SJSA1 (cell line): ENCODE measurements around the gene F13A1. TPM values are rescaled to one million over a fixed set of nuclear protein-coding genes. Genes with fewer than 3 reads are reported as not detected.

Experiments used
- DNase-seq, 2 experiments: peaks; one replicate each; pipeline ENCODE4 v3.0.0-alpha.2; 2015 to 2020; ENCODE audit warnings: low spot score in 2 of 2, low read depth in 1 of 2
- H3K27ac ChIP-seq: fragments of 250-450 bp; sonication (Bioruptor Pico); 2 replicates; pipeline ENCODE4 v1.5.1; 2020; ENCODE audit warnings: mild to moderate bottlenecking, moderate library complexity
- H3K27me3 ChIP-seq: fragments of 250-450 bp; sonication (Bioruptor Pico); replicated peaks from 2 replicates; pipeline ENCODE4 v1.5.1; 2020; ENCODE audit warnings: mild to moderate bottlenecking, moderate library complexity
- H3K36me3 ChIP-seq: fragments of 250-450 bp; sonication (Bioruptor Pico); 2 replicates; pipeline ENCODE4 v1.5.1; 2020; ENCODE audit warnings: mild to moderate bottlenecking
- H3K4me1 ChIP-seq: fragments of 250-450 bp; sonication (Bioruptor Pico); replicated peaks from 2 replicates; pipeline ENCODE4 v1.6.1; 2021; ENCODE audit warnings: mild to moderate bottlenecking
- H3K4me3 ChIP-seq: fragments of 250-450 bp; sonication (Bioruptor Pico); 2 replicates; pipeline ENCODE4 v1.5.1; 2020; ENCODE audit warnings: mild to moderate bottlenecking
- H3K9me3 ChIP-seq: fragments of 250-450 bp; sonication (Bioruptor Pico); replicated peaks from 2 replicates; pipeline ENCODE4 v1.5.1; 2020; ENCODE audit warnings: mild to moderate bottlenecking
- total RNA-seq: library from RNA; depleted of rRNA; stranded (reverse); fragments of >200 nt; shearing (Covaris generic); gene quantifications from 2 replicates; pipeline ENCODE4 v1.2.3, GENCODE V29; 2014

Gene F13A1
- total RNA-seq, 1 experiment from 2014 or later = 0.45 TPM

- Histone ChIP-seq H3K4me3 (no peak overlapping the region), H3K4me1 (no peaks in the 10 kb centered on the region), H3K36me3 (no peaks in the 10 kb centered on the region), H3K9me3 (no peaks in the 10 kb centered on the region), H3K27me3 (no peaks in the 10 kb centered on the region), H3K27ac (no peak overlapping the region)
- no peak for DNase-seq
Observed at GRCh38 chr6:6178795-6179194, 141.7 kb downstream of the F13A1 start.

GRCh38 chr6:6177754-6178153 lies 142.7 kb downstream of the F13A1 start:
- H3K9me3 ChIP-seq = no peaks in the 10 kb centered on the region
- no peak for DNase-seq

GRCh38 chr6:6176586-6177228 lies 143.8 kb downstream of the F13A1 start:
- H3K9me3 ChIP-seq = no peaks in the 10 kb centered on the region
- no peak for DNase-seq
- no peaks in the 10 kb centered on the region for H3K4me1 ChIP-seq
- no peak overlapping the region for H3K4me3 ChIP-seq
- no peak overlapping the region for H3K27ac ChIP-seq
- H3K36me3 ChIP-seq = no peaks in the 10 kb centered on the region
- H3K27me3 ChIP-seq = no peaks in the 10 kb centered on the region

More at GRCh38 chr6:6177754-6178153, 142.7 kb downstream of the F13A1 start:
- no peak overlapping the region for H3K27ac ChIP-seq
- H3K4me3 ChIP-seq = no peak overlapping the region
- no peaks in the 10 kb centered on the region for H3K27me3 ChIP-seq
- no peaks in the 10 kb centered on the region for H3K36me3 ChIP-seq
- H3K4me1 ChIP-seq = no peaks in the 10 kb centered on the region

GRCh38 chr6:6176127-6176526 lies 144.3 kb downstream of the F13A1 start:
- Histone ChIP-seq H3K9me3 (no peaks in the 10 kb centered on the region), H3K4me1 (no peaks in the 10 kb centered on the region), H3K36me3 (no peaks in the 10 kb centered on the region), H3K27me3 (no peaks in the 10 kb centered on the region), H3K27ac (no peak overlapping the region), H3K4me3 (no peak overlapping the region)
- no peak for DNase-seq

GRCh38 chr6:6169141-6169540 lies 151.3 kb downstream of the F13A1 start:
- Histone ChIP-seq H3K4me1 (no peaks in the 10 kb centered on the region), H3K9me3 (no peaks in the 10 kb centered on the region), H3K4me3 (no peak overlapping the region), H3K27ac (no peak overlapping the region), H3K36me3 (no peaks in the 10 kb centered on the region), H3K27me3 (no peaks in the 10 kb centered on the region)
- DNase-seq = no peak

- Histone ChIP-seq H3K36me3 (no peaks in the 10 kb centered on the region), H3K4me3 (no peak overlapping the region), H3K4me1 (no peaks in the 10 kb centered on the region), H3K27ac (no peak overlapping the region), H3K27me3 (no peaks in the 10 kb centered on the region), H3K9me3 (no peaks in the 10 kb centered on the region)
- no peak for DNase-seq
Observed at GRCh38 chr6:6166064-6166463, 154.4 kb downstream of the F13A1 start.

GRCh38 chr6:6164367-6164766 lies 156.1 kb downstream of the F13A1 start:
- H3K9me3 ChIP-seq = no peaks in the 10 kb centered on the region
- no peaks in the 10 kb centered on the region for H3K36me3 ChIP-seq
- H3K4me1 ChIP-seq = no peaks in the 10 kb centered on the region
- DNase-seq = no peak
- H3K4me3 ChIP-seq = no peak overlapping the region
- H3K27ac ChIP-seq = no peak overlapping the region
- no peaks in the 10 kb centered on the region for H3K27me3 ChIP-seq

- no peak overlapping the region for H3K4me3 ChIP-seq
Observed at GRCh38 chr6:6154335-6154734, 166.1 kb downstream of the F13A1 start.

GRCh38 chr6:6152060-6152459 lies 168.4 kb downstream of the F13A1 start:
- H3K4me1 ChIP-seq = no peaks in the 10 kb centered on the region
- no peak overlapping the region for H3K4me3 ChIP-seq
- H3K27me3 ChIP-seq = no peaks in the 10 kb centered on the region
- no peaks in the 10 kb centered on the region for H3K9me3 ChIP-seq
- no peaks in the 10 kb centered on the region for H3K36me3 ChIP-seq
- no peak overlapping the region for H3K27ac ChIP-seq
- DNase-seq = no peak

More at GRCh38 chr6:6154335-6154734, 166.1 kb downstream of the F13A1 start:
- DNase-seq = no peak
- Histone ChIP-seq H3K36me3 (no peaks in the 10 kb centered on the region), H3K27ac (no peak overlapping the region), H3K9me3 (no peaks in the 10 kb centered on the region), H3K4me1 (no peaks in the 10 kb centered on the region), H3K27me3 (no peaks in the 10 kb centered on the region)

GRCh38 chr6:6148192-6148815 lies 172.2 kb downstream of the F13A1 start:
- Histone ChIP-seq H3K4me1 (no peaks in the 10 kb centered on the region), H3K27me3 (no peaks in the 10 kb centered on the region), H3K36me3 (no peaks in the 10 kb centered on the region), H3K27ac (no peak overlapping the region), H3K9me3 (no peaks in the 10 kb centered on the region; the same call in 1 of the 2 replicates), H3K4me3 (no peak overlapping the region)
- no peak for DNase-seq

- no peaks in the 10 kb centered on the region for H3K36me3 ChIP-seq
- H3K4me3 ChIP-seq = no peak overlapping the region
- no peak for DNase-seq
- H3K27me3 ChIP-seq = no peaks in the 10 kb centered on the region
- no peaks in the 10 kb centered on the region for H3K4me1 ChIP-seq
- no peak overlapping the region for H3K27ac ChIP-seq
- no peaks in the 10 kb centered on the region for H3K9me3 ChIP-seq
Observed at GRCh38 chr6:6131492-6132109, 188.9 kb downstream of the F13A1 start.

- no peak overlapping the region for H3K4me3 ChIP-seq
- H3K4me1 ChIP-seq = no peaks in the 10 kb centered on the region
- no peaks in the 10 kb centered on the region for H3K36me3 ChIP-seq
- H3K27me3 ChIP-seq = no peaks in the 10 kb centered on the region
- no peak for DNase-seq
- H3K9me3 ChIP-seq = no peaks in the 10 kb centered on the region
- no peak overlapping the region for H3K27ac ChIP-seq
Observed at GRCh38 chr6:6125495-6125894, 195.0 kb downstream of the F13A1 start.

GRCh38 chr6:6123803-6124202 lies 196.7 kb downstream of the F13A1 start:
- Histone ChIP-seq H3K4me1 (no peaks in the 10 kb centered on the region), H3K27ac (no peak overlapping the region), H3K27me3 (no peaks in the 10 kb centered on the region), H3K4me3 (no peak overlapping the region), H3K36me3 (no peaks in the 10 kb centered on the region), H3K9me3 (no peaks in the 10 kb centered on the region)
- DNase-seq = no peak

GRCh38 chr6:6121943-6122342 lies 198.5 kb downstream of the F13A1 start:
- H3K4me3 ChIP-seq = no peak overlapping the region
- H3K27me3 ChIP-seq = no peaks in the 10 kb centered on the region
- H3K36me3 ChIP-seq = no peaks in the 10 kb centered on the region
- DNase-seq = no peak
- H3K9me3 ChIP-seq = no peaks in the 10 kb centered on the region
- no peak overlapping the region for H3K27ac ChIP-seq
- no peaks in the 10 kb centered on the region for H3K4me1 ChIP-seq
